PC-9 (cell line): ENCODE results near the gene PPP1R9B. TPM values are rescaled to one million over a fixed set of nuclear protein-coding genes. Genes with fewer than 3 reads are reported as not detected.
A peak's percentile ranks its signal among the peaks of the same experiment; 100 is the strongest.

Source experiments
- BruUV-seq: library from RNA; stranded (reverse); fragments of 400-500 nt; replicated peaks from 2 replicates; lab custom pipeline; 2021; lab: Mats Ljungman, UMichigan
- CTCF ChIA-PET: fragments of 300-600 bp; sonication (Branson Sonifier 250); formaldehyde crosslinking; loops from one replicate; lab custom pipeline; 2022; ENCODE audit warnings: antibody characterized with exemption; lab: Charles Lee
- POLR2A ChIA-PET: fragments of 300-600 bp; sonication (Branson Sonifier 250); formaldehyde crosslinking; loops from one replicate; lab custom pipeline; 2022; ENCODE audit warnings: antibody characterized with exemption; ENCODE audit not compliant: unreplicated experiment; lab: Charles Lee
- DNase-seq, 2 experiments: peaks; one replicate each; pipeline versions ENCODE4 v3.0.0 to v3.0.0-alpha.2; 2015 to 2022; ENCODE audit warnings: mixed read lengths in 1 of 2
- H2AFZ ChIP-seq: fragments of 200-600 bp; sonication (generic); 2 replicates; pipeline ENCODE4 v1.8.1; 2017; ENCODE audit warnings: antibody characterized with exemption
- H3F3A ChIP-seq: fragments of 200-600 bp; sonication (generic); 2 replicates; pipeline ENCODE4 v1.8.1; 2017; ENCODE audit warnings: antibody characterized with exemption, mild to moderate bottlenecking, low read depth; ENCODE audit not compliant: insufficient read depth
- H3K27ac ChIP-seq: fragments of 200-600 bp; sonication (generic); 2 replicates; pipeline ENCODE4 v1.6.1; 2016; ENCODE audit warnings: mixed run types
- H3K27me3 ChIP-seq: fragments of 200-600 bp; sonication (generic); 2 replicates; pipeline ENCODE4 v1.6.1; 2016; ENCODE audit warnings: low read depth, mixed run types; ENCODE audit not compliant: insufficient read depth
- H3K36me3 ChIP-seq: fragments of 200-600 bp; sonication (generic); 2 replicates; pipeline ENCODE4 v1.6.1; 2016; ENCODE audit warnings: low read depth, mixed run types
- H3K4me1 ChIP-seq: fragments of 200-600 bp; sonication (generic); replicated peaks from 2 replicates; pipeline ENCODE4 v1.6.1; 2016; ENCODE audit warnings: mixed run types; ENCODE audit not compliant: insufficient read depth
- H3K4me2 ChIP-seq: fragments of 200-600 bp; sonication (generic); 2 replicates; pipeline ENCODE4 v1.6.1; 2017; ENCODE audit warnings: mixed run types
- H3K4me3 ChIP-seq: fragments of 200-600 bp; sonication (generic); 2 replicates; pipeline ENCODE4 v1.6.1; 2016; ENCODE audit warnings: mixed run types
- H3K79me2 ChIP-seq: fragments of 200-600 bp; sonication (generic); 2 replicates; pipeline ENCODE4 v1.6.1; 2017; ENCODE audit warnings: low read depth, mixed run types
- H3K9me2 ChIP-seq: fragments of 200-600 bp; sonication (generic); 2 replicates; pipeline ENCODE4 v1.8.1; 2017; ENCODE audit warnings: mild to moderate bottlenecking; ENCODE audit not compliant: insufficient read depth
- H3K9me3 ChIP-seq: fragments of 200-600 bp; sonication (generic); 2 replicates; pipeline ENCODE4 v1.8.1; 2016; ENCODE audit warnings: low read depth; ENCODE audit not compliant: insufficient read depth
- H4K20me1 ChIP-seq: fragments of 200-600 bp; sonication (generic); 2 replicates; pipeline ENCODE4 v1.8.1; 2017; ENCODE audit not compliant: insufficient read depth
- CTCF ChIP-seq: fragments of 200-600 bp; sonication (generic); conservative IDR thresholded peaks from 2 replicates; pipeline ENCODE4 v1.6.1; 2017; ENCODE audit warnings: mixed run types, antibody characterized with exemption, mild to moderate bottlenecking, moderate library complexity
- EZH2 ChIP-seq: fragments of 200-600 bp; sonication (generic); IDR thresholded peaks from 2 replicates; pipeline ENCODE4 v1.8.0; 2017; ENCODE audit warnings: antibody characterized with exemption, low read depth
- intact Hi-C: fragments of 100-400 bp; cut with micrococcal nuclease; formaldehyde crosslinking; loops from one replicate; pipeline ENCODE4 v1.10.0; 2022; ENCODE audit not compliant: unreplicated experiment
- total RNA-seq: library from RNA; stranded (reverse); gene quantifications from 2 replicates; pipeline ENCODE4 v1.2.3, GENCODE V29; 2021

Gene PPP1R9B
- total RNA-seq, 1 experiment from 2014 or later = 35.8 TPM

- Histone ChIP-seq H3K4me1 (peaks cover 8% of the 10 kb centered on the region), H3F3A (peaks cover 93% of the 10 kb centered on the region), H4K20me1 (peaks cover 65% of the 10 kb centered on the region), H2AFZ (no peak overlapping the region), H3K4me2 (no peak overlapping the region), H3K9me3 (no peaks in the 10 kb centered on the region), H3K79me2 (no peaks in the 10 kb centered on the region), H3K27me3 (no peaks in the 10 kb centered on the region), H3K9me2 (no peaks in the 10 kb centered on the region), H3K36me3 (peaks cover 33% of the 10 kb centered on the region), H3K27ac (no peak overlapping the region), H3K4me3 (no peak overlapping the region)
- intact Hi-C loops = loop anchor here (10.0 kb wide), 1 partner anchor 514 kb away; the partner anchor contains the start of gene NXPH3
- ChIA-PET CTCF (no interaction called here), POLR2A (no interaction called here)
- no peak for TF ChIP-seq CTCF
- no peak for TF ChIP-seq EZH2
- BruUV-seq = no TSS peak
- no peak for DNase-seq
These were observed 61.3 kb downstream of the PPP1R9B start for GRCh38 chr17:50088952-50089825.

- Histone ChIP-seq H3K4me3 (no peak overlapping the region), H3F3A (peaks cover 93% of the 10 kb centered on the region), H2AFZ (no peak overlapping the region), H3K9me3 (no peaks in the 10 kb centered on the region), H4K20me1 (peaks cover 75% of the 10 kb centered on the region), H3K4me2 (no peak overlapping the region), H3K9me2 (no peaks in the 10 kb centered on the region), H3K79me2 (no peaks in the 10 kb centered on the region), H3K4me1 (0 out of 2 replicates have a peak, but pooled peaks cover under 1% of the 10 kb centered on the region), H3K27me3 (no peaks in the 10 kb centered on the region), H3K36me3 (peaks cover 43% of the 10 kb centered on the region), H3K27ac (no peak overlapping the region)
- intact Hi-C loops = loop anchor here (1.0 to 10.0 kb wide), 5 partner anchors 33 to 513 kb away; partner anchors contain the start of gene NXPH3
- BruUV-seq = no TSS peak
- TF ChIP-seq CTCF (no peak), EZH2 (no peak)
- CTCF ChIA-PET = interaction anchor here (0.6 to 1.0 kb wide), 3 partner anchors 12 to 77 kb away, joined by 3 to 7 read pairs (median 3); no protein-coding TSS in a partner anchor
- POLR2A ChIA-PET = interaction anchor here (0.7 kb wide), 3 partner anchors 22 to 39 kb away, joined by 3 to 4 read pairs (median 4); no protein-coding TSS in a partner anchor
- DNase-seq = no peak
These were observed 62.5 kb downstream of the PPP1R9B start for GRCh38 chr17:50087912-50088405.

- Histone ChIP-seq H3K4me2 (no peak overlapping the region), H4K20me1 (peaks cover 80% of the 10 kb centered on the region), H3F3A (peaks cover 93% of the 10 kb centered on the region), H3K9me2 (no peaks in the 10 kb centered on the region), H3K36me3 (peaks cover 49% of the 10 kb centered on the region), H3K4me3 (no peak overlapping the region), H3K79me2 (peaks cover under 1% of the 10 kb centered on the region; the same call in 1 of the 2 replicates), H3K27ac (no peak overlapping the region), H2AFZ (no peak overlapping the region), H3K4me1 (no peaks in the 10 kb centered on the region), H3K27me3 (no peaks in the 10 kb centered on the region), H3K9me3 (no peaks in the 10 kb centered on the region)
- DNase-seq = peak; percentile 68 to 72
- CTCF ChIA-PET = interaction anchor here (0.9 to 1.0 kb wide), 2 partner anchors 12 to 25 kb away, joined by 3 read pairs; no protein-coding TSS in a partner anchor
- BruUV-seq = no TSS peak
- peak; percentile 97 for TF ChIP-seq CTCF
- no peak for TF ChIP-seq EZH2
- intact Hi-C loops = loop anchor here (1.0 to 10.0 kb wide), 5 partner anchors 33 to 513 kb away; partner anchors contain the start of gene NXPH3
- POLR2A ChIA-PET = interaction anchor here (0.7 kb wide), 4 partner anchors 21 to 105 kb away, joined by 3 to 4 read pairs (median 4); no protein-coding TSS in a partner anchor
These were observed 63.1 kb downstream of the PPP1R9B start for GRCh38 chr17:50087246-50087911.
